HepG2 (cell line): ENCODE results near the gene PLEKHM2. TPM values are rescaled to one million over a fixed set of nuclear protein-coding genes. Genes with fewer than 3 reads are reported as not detected.

Experiments
- AKAP8 ChIP-seq: sonication (generic); formaldehyde crosslinking; IDR thresholded peaks from 2 replicates; pipeline ENCODE4 v1.5.1; 2020; ENCODE audit warnings: mild to moderate bottlenecking, missing genetic modification reagents
- GATA4 ChIP-seq: sonication (generic); IDR thresholded peaks from 2 replicates; pipeline ENCODE4 v1.6.1; 2016; ENCODE audit warnings: antibody characterized with exemption, low read depth, borderline replicate concordance
- GTF3A ChIP-seq: sonication (generic); formaldehyde crosslinking; conservative IDR thresholded peaks from 2 replicates; pipeline ENCODE4 v1.4.0; 2020; ENCODE audit warnings: mild to moderate bottlenecking, missing genetic modification reagents
- ZBTB40 ChIP-seq, 2 experiments: fragments of 450-650 bp in 1 of 2; sonication (generic) in 1 of 2; formaldehyde crosslinking in 1 of 2; IDR thresholded peaks; 2 replicates each; pipeline versions ENCODE4 v1.6.1 to v1.8.0; 2016 to 2022; ENCODE audit warnings: antibody characterized with exemption in 1 of 2, mild to moderate bottlenecking in 1 of 2, missing genetic modification reagents in 1 of 2
- ZFP41 ChIP-seq: sonication (generic); formaldehyde crosslinking; IDR thresholded peaks from 2 replicates; pipeline ENCODE4 v1.4.0; 2020; ENCODE audit warnings: mild to moderate bottlenecking, missing genetic modification reagents, borderline replicate concordance
- ZHX1 ChIP-seq: sonication (generic); formaldehyde crosslinking; IDR thresholded peaks from 2 replicates; pipeline ENCODE4 v1.8.1; 2022; ENCODE audit warnings: low read depth, mild to moderate bottlenecking, missing genetic modification reagents
- ZNF20 ChIP-seq: sonication (generic); formaldehyde crosslinking; IDR thresholded peaks from 2 replicates; pipeline ENCODE4 v1.4.0; 2020; ENCODE audit warnings: mild to moderate bottlenecking, moderate library complexity, missing genetic modification reagents
- ZNF260 ChIP-seq: sonication (generic); formaldehyde crosslinking; IDR thresholded peaks from 2 replicates; pipeline ENCODE4 v1.4.0; 2020; ENCODE audit warnings: missing genetic modification reagents, low read depth, mild to moderate bottlenecking, borderline replicate concordance
- ZNF567 ChIP-seq: sonication (generic); formaldehyde crosslinking; IDR thresholded peaks from 2 replicates; pipeline ENCODE4 v1.8.1; 2023; ENCODE audit warnings: mild to moderate bottlenecking, missing genetic modification reagents, borderline replicate concordance
- ZNF616 ChIP-seq: sonication (generic); formaldehyde crosslinking; IDR thresholded peaks from 2 replicates; pipeline ENCODE4 v1.5.0; 2020; ENCODE audit warnings: low read depth, mild to moderate bottlenecking, missing genetic modification reagents
- polyA plus RNA-seq, 8 experiments: library from polyadenylated mRNA; depleted of rRNA in 3 of 8; stranded (reverse) in 7 of 8; unstranded in 1 of 8; fragments of >200 nt; fragmentation: Illumina TruSeq in 4 of 8; extraction: Trizol in 4 of 8; gene quantifications; 2 replicates each; pipeline versions ENCODE4 v1.2.1 to v1.2.3, GENCODE V29; 2011 to 2016; ENCODE audit warnings: low read depth in 4 of 8, missing spikeins in 1 of 8, mixed read lengths in 1 of 8; ENCODE audit not compliant: insufficient read depth in 1 of 8
- total RNA-seq, 5 experiments: library from RNA; depleted of rRNA; stranded (reverse); fragments of >200 nt; fragmentation: Illumina TruSeq; extraction: Trizol; gene quantifications; 2 replicates each; pipeline ENCODE4 v1.2.3, GENCODE V29; 2016; ENCODE audit warnings: low read depth in 1 of 5
- TF ChIP-seq, protein P1 (sequence below): IDR thresholded peaks from 2 replicates; pipeline ENCODE4 v1.6.1; 2018; ENCODE audit warnings: missing genetic modification reagents
- TF ChIP-seq, protein P2 (sequence below): sonication (generic); formaldehyde crosslinking; conservative IDR thresholded peaks from 2 replicates; pipeline ENCODE4 v1.8.0; 2022; ENCODE audit warnings: missing genetic modification reagents

The PLEKHM2 gene
- total and polyA plus RNA-seq, 2 of the 13 experiments (the other 11 are each of a cell fraction or from before 2014, with no cell fraction given): 16.5 to 27.3 TPM

DNA sequence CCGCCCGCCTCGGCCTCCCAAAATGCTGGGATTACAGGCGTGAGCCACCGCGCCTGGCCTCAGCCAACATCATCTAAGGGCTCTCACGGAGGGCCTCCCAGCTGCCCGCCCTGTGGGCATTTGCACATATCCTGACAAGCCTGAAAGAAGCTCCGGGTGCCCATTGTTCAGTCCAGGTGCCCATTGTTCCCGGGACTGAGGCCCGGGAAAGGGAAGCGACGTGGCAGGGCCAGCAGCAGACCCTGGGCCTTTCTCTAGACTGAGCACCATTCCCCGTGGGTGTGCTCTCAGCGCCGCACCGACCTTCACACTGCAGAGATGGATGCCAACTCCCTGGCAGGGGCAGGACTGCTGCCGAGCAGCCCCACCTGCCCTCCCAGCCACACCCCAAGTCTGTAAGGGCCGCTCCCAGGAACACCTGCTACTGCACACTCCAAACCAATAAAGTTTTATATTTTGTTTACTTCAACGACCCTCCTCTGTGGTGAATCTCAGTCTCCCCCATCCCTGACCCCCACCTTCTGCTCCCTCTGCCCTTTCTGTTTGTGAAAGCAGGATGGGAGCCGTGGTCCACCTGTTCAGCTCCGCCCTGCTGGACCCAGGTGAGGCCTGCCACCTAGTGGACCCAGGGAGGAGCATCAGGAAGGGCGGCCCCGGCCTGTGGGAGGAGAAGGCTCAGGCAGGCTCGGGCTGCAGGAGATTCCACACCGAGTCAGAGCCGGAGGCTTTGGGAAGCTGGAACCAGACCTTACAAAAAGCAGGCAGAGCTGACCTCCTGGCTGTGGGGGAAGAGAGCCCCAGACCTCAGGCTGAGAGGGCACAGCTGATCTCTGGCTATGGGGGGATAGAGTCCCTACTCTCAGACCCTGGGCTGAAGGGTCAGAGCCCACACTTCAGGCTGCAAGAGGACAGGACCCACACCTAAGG is 57.1 kb downstream of the PLEKHM2 start (continued):
- TF ChIP-seq GTF3A (CRISPR knock-in tag) (no peak), AKAP8 (CRISPR knock-in tag) (no peak), ZNF260 (CRISPR knock-in tag) (no peak), ZBTB40 (IDR thresholded peaks at IDR 0.05) (no peak), ZBTB40 (CRISPR knock-in tag; IDR thresholded peaks at IDR 0.05) (peak; percentile 50; the same call in 1 of the 2 replicates), ZNF616 (CRISPR knock-in tag) (no peak), ZNF20 (CRISPR knock-in tag) (no peak), GATA4 (no peak), ZNF567 (no peak), ZHX1 (no peak), ZFP41 (CRISPR knock-in tag) (no peak)
- TF ChIP-seq, protein P1, sequence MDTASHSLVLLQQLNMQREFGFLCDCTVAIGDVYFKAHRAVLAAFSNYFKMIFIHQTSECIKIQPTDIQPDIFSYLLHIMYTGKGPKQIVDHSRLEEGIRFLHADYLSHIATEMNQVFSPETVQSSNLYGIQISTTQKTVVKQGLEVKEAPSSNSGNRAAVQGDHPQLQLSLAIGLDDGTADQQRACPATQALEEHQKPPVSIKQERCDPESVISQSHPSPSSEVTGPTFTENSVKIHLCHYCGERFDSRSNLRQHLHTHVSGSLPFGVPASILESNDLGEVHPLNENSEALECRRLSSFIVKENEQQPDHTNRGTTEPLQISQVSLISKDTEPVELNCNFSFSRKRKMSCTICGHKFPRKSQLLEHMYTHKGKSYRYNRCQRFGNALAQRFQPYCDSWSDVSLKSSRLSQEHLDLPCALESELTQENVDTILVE: 0 out of 2 replicates have a peak, but pooled peaks have one; percentile 24
- TF ChIP-seq, protein P2, sequence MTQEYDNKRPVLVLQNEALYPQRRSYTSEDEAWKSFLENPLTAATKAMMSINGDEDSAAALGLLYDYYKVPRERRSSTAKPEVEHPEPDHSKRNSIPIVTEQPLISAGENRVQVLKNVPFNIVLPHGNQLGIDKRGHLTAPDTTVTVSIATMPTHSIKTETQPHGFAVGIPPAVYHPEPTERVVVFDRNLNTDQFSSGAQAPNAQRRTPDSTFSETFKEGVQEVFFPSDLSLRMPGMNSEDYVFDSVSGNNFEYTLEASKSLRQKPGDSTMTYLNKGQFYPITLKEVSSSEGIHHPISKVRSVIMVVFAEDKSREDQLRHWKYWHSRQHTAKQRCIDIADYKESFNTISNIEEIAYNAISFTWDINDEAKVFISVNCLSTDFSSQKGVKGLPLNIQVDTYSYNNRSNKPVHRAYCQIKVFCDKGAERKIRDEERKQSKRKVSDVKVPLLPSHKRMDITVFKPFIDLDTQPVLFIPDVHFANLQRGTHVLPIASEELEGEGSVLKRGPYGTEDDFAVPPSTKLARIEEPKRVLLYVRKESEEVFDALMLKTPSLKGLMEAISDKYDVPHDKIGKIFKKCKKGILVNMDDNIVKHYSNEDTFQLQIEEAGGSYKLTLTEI (CRISPR knock-in tag): no peak
